ENCODE measurements around the gene MTFR1L.

Gene MTFR1L

GRCh38 chr1:25862785-25863485 is 43.2 kb downstream of the MTFR1L start:
- Histone ChIP-seq H2AFZ (ENCODE audit: low read length) (no peak overlapping the region), H3F3A (ENCODE audit: insufficient read depth, low read length) (no peaks in the 10 kb centered on the region), H3K36me3 (ENCODE audit: insufficient read depth, low read length) (no peaks in the 10 kb centered on the region; the same call in 1 of the 2 replicates), H3K4me3 (ENCODE audit: low read depth, low read length, poor library complexity, severe bottlenecking) (no peak overlapping the region), H3K79me2 (ENCODE audit: insufficient read depth, low read length) (peaks cover 10% of the 10 kb centered on the region), H3K9me3 (ENCODE audit: low read length) (no peaks in the 10 kb centered on the region), H3K9ac (ENCODE audit: low read length) (no peak overlapping the region), H3K27me3 (ENCODE audit: insufficient read depth, low read length) (no peaks in the 10 kb centered on the region), H3K27ac (ENCODE audit: low read depth, low read length, poor library complexity, severe bottlenecking) (no peak overlapping the region), H4K20me1 (ENCODE audit: insufficient read depth, low read length) (no peaks in the 10 kb centered on the region), H3K4me2 (ENCODE audit: low read length) (no peak overlapping the region), H3K9me2 (ENCODE audit: low read depth, low read length) (no peaks in the 10 kb centered on the region), H3K4me1 (ENCODE audit: insufficient read depth, low read length, severe bottlenecking) (peaks cover 13% of the 10 kb centered on the region)
- no peak for TF ChIP-seq EZH2 (IDR thresholded peaks at IDR 0.05; ENCODE audit: borderline replicate concordance, low read length)
- TF ChIP-seq, protein P1, sequence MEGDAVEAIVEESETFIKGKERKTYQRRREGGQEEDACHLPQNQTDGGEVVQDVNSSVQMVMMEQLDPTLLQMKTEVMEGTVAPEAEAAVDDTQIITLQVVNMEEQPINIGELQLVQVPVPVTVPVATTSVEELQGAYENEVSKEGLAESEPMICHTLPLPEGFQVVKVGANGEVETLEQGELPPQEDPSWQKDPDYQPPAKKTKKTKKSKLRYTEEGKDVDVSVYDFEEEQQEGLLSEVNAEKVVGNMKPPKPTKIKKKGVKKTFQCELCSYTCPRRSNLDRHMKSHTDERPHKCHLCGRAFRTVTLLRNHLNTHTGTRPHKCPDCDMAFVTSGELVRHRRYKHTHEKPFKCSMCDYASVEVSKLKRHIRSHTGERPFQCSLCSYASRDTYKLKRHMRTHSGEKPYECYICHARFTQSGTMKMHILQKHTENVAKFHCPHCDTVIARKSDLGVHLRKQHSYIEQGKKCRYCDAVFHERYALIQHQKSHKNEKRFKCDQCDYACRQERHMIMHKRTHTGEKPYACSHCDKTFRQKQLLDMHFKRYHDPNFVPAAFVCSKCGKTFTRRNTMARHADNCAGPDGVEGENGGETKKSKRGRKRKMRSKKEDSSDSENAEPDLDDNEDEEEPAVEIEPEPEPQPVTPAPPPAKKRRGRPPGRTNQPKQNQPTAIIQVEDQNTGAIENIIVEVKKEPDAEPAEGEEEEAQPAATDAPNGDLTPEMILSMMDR (IDR thresholded peaks at IDR 0.05; ENCODE audit: low read length), result no peak

- H3F3A ChIP-seq (ENCODE audit: insufficient read depth, low read length), result no peaks in the 10 kb centered on the region
- peaks cover 7% of the 10 kb centered on the region for H3K4me1 ChIP-seq (ENCODE audit: insufficient read depth, low read length, severe bottlenecking)
- no peak for TF ChIP-seq EZH2 (IDR thresholded peaks at IDR 0.05; ENCODE audit: borderline replicate concordance, low read length)
- TF ChIP-seq, protein P1 (IDR thresholded peaks at IDR 0.05; ENCODE audit: low read length), result no peak
- H3K9me3 ChIP-seq (ENCODE audit: low read length), result no peaks in the 10 kb centered on the region
- H3K9me2 ChIP-seq (ENCODE audit: low read depth, low read length), result no peaks in the 10 kb centered on the region
- no peak overlapping the region for H3K9ac ChIP-seq (ENCODE audit: low read length)
- H2AFZ ChIP-seq (ENCODE audit: low read length), result no peak overlapping the region
- no peak overlapping the region for H3K4me3 ChIP-seq (ENCODE audit: low read depth, low read length, poor library complexity, severe bottlenecking)
- no peaks in the 10 kb centered on the region; the same call in 1 of the 2 replicates for H3K36me3 ChIP-seq (ENCODE audit: insufficient read depth, low read length)
- H3K27ac ChIP-seq (ENCODE audit: low read depth, low read length, poor library complexity, severe bottlenecking), result no peak overlapping the region
- no peaks in the 10 kb centered on the region for H4K20me1 ChIP-seq (ENCODE audit: insufficient read depth, low read length)
- no peak overlapping the region for H3K4me2 ChIP-seq (ENCODE audit: low read length)
- peaks cover 3% of the 10 kb centered on the region; the same call in 1 of the 2 replicates for H3K79me2 ChIP-seq (ENCODE audit: insufficient read depth, low read length)
- H3K27me3 ChIP-seq (ENCODE audit: insufficient read depth, low read length), result no peaks in the 10 kb centered on the region
Observed at GRCh38 chr1:25863486-25864262, 43.9 kb downstream of the MTFR1L start.

GRCh38 chr1:25864434-25864833 is 44.7 kb downstream of the MTFR1L start:
- H3K27me3 ChIP-seq (ENCODE audit: insufficient read depth, low read length), result no peaks in the 10 kb centered on the region
- H2AFZ ChIP-seq (ENCODE audit: low read length), result no peak overlapping the region
- no peaks in the 10 kb centered on the region for H3K9me3 ChIP-seq (ENCODE audit: low read length)
- no peak overlapping the region for H3K27ac ChIP-seq (ENCODE audit: low read depth, low read length, poor library complexity, severe bottlenecking)
- H3K9ac ChIP-seq (ENCODE audit: low read length), result no peak overlapping the region
- H3K4me1 ChIP-seq (ENCODE audit: insufficient read depth, low read length, severe bottlenecking), result peaks cover 7% of the 10 kb centered on the region
- H3F3A ChIP-seq (ENCODE audit: insufficient read depth, low read length), result no peaks in the 10 kb centered on the region
- no peak overlapping the region for H3K4me3 ChIP-seq (ENCODE audit: low read depth, low read length, poor library complexity, severe bottlenecking)
- no peaks in the 10 kb centered on the region for H3K79me2 ChIP-seq (ENCODE audit: insufficient read depth, low read length)
- no peaks in the 10 kb centered on the region; the same call in 1 of the 2 replicates for H3K36me3 ChIP-seq (ENCODE audit: insufficient read depth, low read length)
- no peaks in the 10 kb centered on the region for H3K9me2 ChIP-seq (ENCODE audit: low read depth, low read length)
- TF ChIP-seq EZH2 (IDR thresholded peaks at IDR 0.05; ENCODE audit: borderline replicate concordance, low read length), result no peak
- TF ChIP-seq, protein P1 (IDR thresholded peaks at IDR 0.05; ENCODE audit: low read length), result no peak
- H3K4me2 ChIP-seq (ENCODE audit: low read length), result no peak overlapping the region
- H4K20me1 ChIP-seq (ENCODE audit: insufficient read depth, low read length), result no peaks in the 10 kb centered on the region
